T-helper 2 cell treated with Interferon-gamma antibody and Interleukin-4, amounts not matched to agents 5 μg/mL and 100 μg/mL, for 36 hours (primary cell): Measurements from ENCODE around the gene ANTXRL.
"Not testable (repeated sequence)": the region's sequence is repeated elsewhere in the genome, so short reads cannot be mapped to it uniquely, and the experiment has no call there.

Experiments used
- DNase-seq: peaks from one replicate; pipeline ENCODE4 v3.0.0; 2021; ENCODE audit warnings: low spot score
- H3K27ac Mint-ChIP-seq: one replicate; pipeline ENCODE4 v1.8.0; 2021; ENCODE audit warnings: mild to moderate bottlenecking, mixed read lengths
- H3K27me3 Mint-ChIP-seq: one replicate; pipeline ENCODE4 v1.8.0; 2021; ENCODE audit warnings: low read depth, mixed read lengths
- H3K36me3 Mint-ChIP-seq: one replicate; pipeline ENCODE4 v1.8.0; 2021; ENCODE audit warnings: low read depth, mixed read lengths
- H3K4me1 Mint-ChIP-seq: one replicate; pipeline ENCODE4 v1.8.0; 2021; ENCODE audit warnings: low read depth, mixed read lengths
- H3K4me3 Mint-ChIP-seq: one replicate; pipeline ENCODE4 v1.8.0; 2022; ENCODE audit warnings: mild to moderate bottlenecking, moderate library complexity, mixed read lengths
- H3K9me3 Mint-ChIP-seq: one replicate; pipeline ENCODE4 v1.8.0; 2021; ENCODE audit warnings: mixed read lengths

Gene ANTXRL

GRCh38 chr10:46250898-46251856, 35.6 kb upstream of the ANTXRL start:
- H3K4me1 Mint-ChIP-seq: peaks cover 5% of the 10 kb centered on the region
- H3K27ac Mint-ChIP-seq: no peak overlapping the region
- H3K36me3 Mint-ChIP-seq: peaks cover 7% of the 10 kb centered on the region
- no peaks in the 10 kb centered on the region for H3K9me3 Mint-ChIP-seq
- no peak overlapping the region for H3K4me3 Mint-ChIP-seq
- no peak for DNase-seq
- H3K27me3 Mint-ChIP-seq: no peaks in the 10 kb centered on the region

- Mint-ChIP-seq H3K27me3 (no peaks in the 10 kb centered on the region), H3K36me3 (peaks cover 7% of the 10 kb centered on the region), H3K27ac (no peak overlapping the region), H3K4me1 (peaks cover 5% of the 10 kb centered on the region), H3K4me3 (no peak overlapping the region), H3K9me3 (no peaks in the 10 kb centered on the region)
- no peak for DNase-seq
Measured at GRCh38 chr10:46251857-46252847, 34.6 kb upstream of the ANTXRL start.

- Mint-ChIP-seq H3K27me3 (no peaks in the 10 kb centered on the region), H3K4me3 (no peak overlapping the region), H3K4me1 (peaks cover 5% of the 10 kb centered on the region), H3K27ac (no peak overlapping the region), H3K9me3 (no peaks in the 10 kb centered on the region), H3K36me3 (peaks cover 14% of the 10 kb centered on the region)
- no peak for DNase-seq
Measured at GRCh38 chr10:46253076-46254006, 33.5 kb upstream of the ANTXRL start.

DNA sequence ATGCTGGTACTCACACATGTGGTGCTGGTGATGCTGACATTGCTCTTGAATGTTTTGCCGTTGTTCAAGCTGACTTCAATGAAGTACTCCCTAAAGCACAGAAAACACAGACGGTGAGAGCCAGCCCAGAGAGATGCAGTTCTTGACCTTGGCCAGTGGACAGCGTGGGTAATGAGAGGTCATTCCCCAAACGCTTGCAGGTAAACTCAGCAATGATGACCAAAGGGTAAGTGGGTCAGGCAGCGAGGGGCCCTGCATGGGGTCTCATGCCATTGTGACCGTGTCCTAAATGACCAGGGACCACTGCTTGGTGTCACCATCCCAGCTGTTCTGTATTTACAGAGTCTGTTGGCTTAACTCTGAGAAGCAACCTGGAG, 32.8 kb upstream of the ANTXRL start:
- Mint-ChIP-seq H3K4me1 (peaks cover 5% of the 10 kb centered on the region), H3K27ac (no peak overlapping the region), H3K4me3 (no peak overlapping the region), H3K27me3 (no peaks in the 10 kb centered on the region), H3K36me3 (peaks cover 14% of the 10 kb centered on the region), H3K9me3 (no peaks in the 10 kb centered on the region)
- DNase-seq: no peak

DNA sequence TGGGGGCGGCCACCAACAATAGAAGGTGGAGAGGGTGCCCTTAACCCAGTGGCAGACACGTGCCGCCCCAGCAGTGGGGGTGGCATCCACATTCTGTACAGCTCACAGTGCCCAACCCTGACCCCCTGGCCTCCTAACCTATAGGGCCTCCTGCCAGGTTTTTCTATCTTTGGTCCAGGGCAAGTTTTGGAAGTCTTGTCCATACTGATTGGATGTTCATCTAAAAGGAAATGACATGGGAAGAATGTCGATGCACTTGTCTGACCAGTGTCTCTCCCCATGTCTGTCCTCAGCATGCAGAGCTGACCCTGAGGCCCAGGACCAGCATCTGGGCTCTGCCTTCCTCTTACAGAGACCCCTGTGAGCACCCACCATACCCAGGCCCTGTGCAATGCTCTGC, 32.3 kb upstream of the ANTXRL start:
- Mint-ChIP-seq H3K27ac (no peak overlapping the region), H3K36me3 (peaks cover 14% of the 10 kb centered on the region), H3K27me3 (no peaks in the 10 kb centered on the region), H3K4me3 (no peak overlapping the region), H3K9me3 (no peaks in the 10 kb centered on the region), H3K4me1 (peaks cover 5% of the 10 kb centered on the region)
- DNase-seq: no peak

DNA sequence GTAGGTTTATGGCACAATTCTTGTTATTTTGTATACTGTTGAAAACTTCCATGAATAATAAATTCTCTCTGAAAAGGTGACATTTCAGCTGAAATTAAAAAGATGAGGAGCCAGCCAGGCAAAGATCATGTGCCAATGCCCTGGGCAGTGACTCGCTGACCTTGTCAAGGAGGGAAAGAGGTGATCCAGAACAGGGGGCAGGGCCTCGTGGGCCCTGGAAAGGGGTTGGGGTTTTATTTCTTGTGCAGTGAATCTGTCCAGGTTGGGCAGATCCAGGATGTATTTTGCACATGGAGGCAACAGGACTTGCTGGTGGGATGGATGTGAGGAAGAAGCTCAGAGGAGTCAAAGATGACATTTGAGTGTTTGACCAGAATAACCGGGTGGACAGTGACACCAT, 31.6 kb upstream of the ANTXRL start:
- H3K9me3 Mint-ChIP-seq, H3K27me3 Mint-ChIP-seq, H3K4me1 Mint-ChIP-seq, H3K4me3 Mint-ChIP-seq, H3K27ac Mint-ChIP-seq, DNase-seq: not testable (repeated sequence)
- H3K36me3 Mint-ChIP-seq: peaks cover 14% of the 10 kb centered on the region

DNA sequence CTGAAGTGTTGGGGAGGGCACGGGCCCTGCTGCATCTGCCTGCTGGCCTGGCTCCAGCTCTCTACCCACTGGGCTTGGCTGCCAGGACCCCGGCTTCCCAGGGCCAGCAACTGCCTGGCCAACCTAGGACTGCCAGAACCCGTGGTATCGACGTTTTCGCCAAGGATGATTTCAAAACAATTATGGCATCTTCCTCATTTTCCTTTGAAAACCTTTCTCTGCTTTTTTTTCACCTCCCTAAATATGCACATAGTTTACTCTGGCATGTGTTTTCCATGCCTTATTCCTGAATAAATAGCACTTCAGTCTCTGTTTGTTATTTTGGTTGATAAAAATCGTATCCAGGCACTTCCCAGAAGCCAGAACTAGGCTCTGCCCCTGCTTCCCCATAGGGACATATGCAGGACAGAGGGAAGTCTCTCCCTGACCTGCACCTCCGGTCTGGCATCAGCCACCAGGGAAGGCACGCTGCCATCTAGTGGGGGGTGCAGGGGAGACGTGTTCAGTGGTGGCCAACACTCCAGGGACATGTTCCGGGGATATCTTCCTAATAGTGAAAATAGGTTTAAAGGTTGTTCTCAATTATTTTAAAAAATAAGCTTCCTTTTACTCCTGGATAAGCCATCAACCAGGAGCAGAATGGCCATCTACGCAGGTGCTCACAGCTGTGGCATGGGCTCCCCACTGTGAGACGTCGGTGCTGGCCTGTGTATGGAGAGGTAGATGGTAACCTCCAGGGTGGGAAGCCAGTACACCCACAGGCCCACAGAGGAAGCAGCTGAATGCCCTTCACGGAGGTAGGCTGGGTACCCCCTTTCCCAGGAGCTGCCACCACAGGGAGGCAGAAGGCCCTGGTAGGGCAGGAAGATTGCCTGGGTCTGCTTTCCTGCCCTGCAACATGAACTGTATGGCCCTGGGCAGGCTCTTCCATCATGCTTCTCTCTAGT, 30.7 kb upstream of the ANTXRL start:
- Mint-ChIP-seq H3K4me1 (peaks cover 5% of the 10 kb centered on the region), H3K9me3 (no peaks in the 10 kb centered on the region), H3K27me3 (no peaks in the 10 kb centered on the region), H3K36me3 (peaks cover 19% of the 10 kb centered on the region), H3K4me3 (no peak overlapping the region), H3K27ac (no peak overlapping the region)
- no peak for DNase-seq

- no peak overlapping the region for H3K27ac Mint-ChIP-seq
- no peak overlapping the region for H3K4me3 Mint-ChIP-seq
- H3K4me1 Mint-ChIP-seq: peaks cover 5% of the 10 kb centered on the region
- H3K9me3 Mint-ChIP-seq: no peaks in the 10 kb centered on the region
- DNase-seq: no peak
- peaks cover 24% of the 10 kb centered on the region for H3K36me3 Mint-ChIP-seq
- no peaks in the 10 kb centered on the region for H3K27me3 Mint-ChIP-seq
Measured at GRCh38 chr10:46257099-46257498, 29.7 kb upstream of the ANTXRL start.

DNA sequence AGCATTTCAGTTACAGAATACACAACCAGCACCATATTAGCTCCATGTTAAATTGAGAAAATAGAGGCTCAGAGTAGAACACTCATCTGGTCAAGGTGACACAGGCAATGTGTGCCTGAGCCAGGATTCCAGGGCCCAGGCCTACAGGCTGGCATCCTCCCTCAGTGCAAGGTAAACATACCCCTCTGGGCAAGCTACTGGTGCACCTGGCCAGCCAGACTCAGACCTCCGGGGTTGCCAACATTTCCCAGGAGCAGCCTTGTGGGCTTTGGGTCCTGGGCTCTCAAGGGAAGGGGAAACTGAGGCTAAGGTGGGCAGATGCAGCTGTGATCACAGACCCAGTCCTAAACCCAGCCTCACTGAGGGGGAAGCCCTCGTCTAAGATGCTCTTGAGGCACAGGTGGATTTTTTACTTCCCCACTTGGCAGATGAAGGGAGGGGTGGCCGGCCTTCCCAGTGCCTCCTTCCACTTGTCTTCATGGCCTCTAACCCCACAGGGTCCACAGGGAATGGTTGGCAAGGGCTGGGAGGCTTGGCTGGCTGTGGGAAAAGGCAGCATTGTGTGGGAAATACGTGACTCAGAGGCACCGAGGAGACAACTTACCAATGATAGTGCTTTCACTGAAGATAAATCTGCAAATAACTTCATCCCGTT, 23.8 kb upstream of the ANTXRL start:
- not testable (repeated sequence) for DNase-seq, H3K4me3 Mint-ChIP-seq, H3K4me1 Mint-ChIP-seq, H3K9me3 Mint-ChIP-seq, H3K27me3 Mint-ChIP-seq, H3K27ac Mint-ChIP-seq
- H3K36me3 Mint-ChIP-seq: peaks cover 15% of the 10 kb centered on the region

- no peak for DNase-seq
- Mint-ChIP-seq H3K27ac (no peak overlapping the region), H3K9me3 (no peaks in the 10 kb centered on the region), H3K4me1 (no peaks in the 10 kb centered on the region), H3K4me3 (no peak overlapping the region), H3K27me3 (no peaks in the 10 kb centered on the region), H3K36me3 (peaks cover 15% of the 10 kb centered on the region)
Measured at GRCh38 chr10:46263831-46264268, 22.9 kb upstream of the ANTXRL start.

- no peaks in the 10 kb centered on the region for H3K27me3 Mint-ChIP-seq
- no peak for DNase-seq
- H3K4me1 Mint-ChIP-seq: no peaks in the 10 kb centered on the region
Measured at GRCh38 chr10:46264336-46264735, 22.5 kb upstream of the ANTXRL start.

GRCh38 chr10:46264737-46265368, 21.9 kb upstream of the ANTXRL start:
- Mint-ChIP-seq H3K9me3 (no peaks in the 10 kb centered on the region), H3K27ac (peak overlapping the region; percentile 2), H3K27me3 (no peaks in the 10 kb centered on the region), H3K36me3 (peaks cover 15% of the 10 kb centered on the region), H3K4me1 (peaks cover 4% of the 10 kb centered on the region), H3K4me3 (no peak overlapping the region)
- no peak for DNase-seq

More at GRCh38 chr10:46264336-46264735, 22.5 kb upstream of the ANTXRL start:
- peaks cover 15% of the 10 kb centered on the region for H3K36me3 Mint-ChIP-seq
- no peaks in the 10 kb centered on the region for H3K9me3 Mint-ChIP-seq
- no peak overlapping the region for H3K4me3 Mint-ChIP-seq
- no peak overlapping the region for H3K27ac Mint-ChIP-seq
